Activated CD4-positive, alpha-beta memory T cell treated with anti-CD3 and anti-CD28 coated beads for 36 hours (primary cell): ENCODE results near the gene CPA5. TPM values are rescaled to one million over a fixed set of nuclear protein-coding genes. Genes with fewer than 3 reads are reported as not detected.
A peak's percentile ranks its signal among the peaks of the same experiment; 100 is the strongest.

Source experiments
- CTCF ChIA-PET: fragments of 350-600 bp; sonication (Branson Sonifier 250); formaldehyde crosslinking; loops from one replicate; lab custom pipeline; 2021; ENCODE audit warnings: antibody characterized with exemption, inconsistent platforms; lab: Charles Lee
- POLR2A ChIA-PET: fragments of 350-600 bp; sonication (Branson Sonifier 250); formaldehyde crosslinking; loops from one replicate; lab custom pipeline; 2021; ENCODE audit warnings: antibody characterized with exemption; lab: Charles Lee
- DNase-seq: peaks from one replicate; pipeline ENCODE4 v3.0.0-alpha.2; 2020
- H3K27ac Mint-ChIP-seq: one replicate; pipeline ENCODE4 v1.8.0; 2021; ENCODE audit warnings: mixed read lengths
- H3K27me3 Mint-ChIP-seq: one replicate; pipeline ENCODE4 v1.8.0; 2021; ENCODE audit warnings: mixed read lengths
- H3K36me3 Mint-ChIP-seq: one replicate; pipeline ENCODE4 v1.8.0; 2021; ENCODE audit warnings: mixed read lengths
- H3K4me1 Mint-ChIP-seq: one replicate; pipeline ENCODE4 v1.8.0; 2021; ENCODE audit warnings: low read depth, mixed read lengths
- H3K4me3 Mint-ChIP-seq: one replicate; pipeline ENCODE4 v1.8.0; 2021; ENCODE audit warnings: mild to moderate bottlenecking, mixed read lengths
- H3K9me3 Mint-ChIP-seq: one replicate; pipeline ENCODE4 v1.8.0; 2021; ENCODE audit warnings: mixed read lengths
- intact Hi-C: fragments of 100-400 bp; cut with micrococcal nuclease; formaldehyde crosslinking; loops from one replicate; pipeline ENCODE4 v1.15.1; 2023
- total RNA-seq, 2 experiments: library from RNA; stranded (reverse); gene quantifications; one replicate each; pipeline ENCODE4 v1.2.3, GENCODE V29; 2021

Gene CPA5
- total RNA-seq, 2 experiments from 2014 or later: 0.15 TPM; not detected in 1

GRCh38 chr7:130352194-130353074 is 7.8 kb downstream of the CPA5 start:
- H3K4me3 Mint-ChIP-seq: no peak overlapping the region
- ChIA-PET CTCF (interaction anchor here (0.6 kb wide), 1 partner anchor 131 kb away, joined by 4 read pairs; no protein-coding TSS in a partner anchor), POLR2A (interaction anchor here (0.6 kb wide), 1 partner anchor 1355 kb away, joined by 4 read pairs; no protein-coding TSS in a partner anchor)
- intact Hi-C loops: no loop called here
- H3K9me3 Mint-ChIP-seq: no peaks in the 10 kb centered on the region
- no peak for DNase-seq
- peaks cover 22% of the 10 kb centered on the region for H3K27me3 Mint-ChIP-seq
- H3K27ac Mint-ChIP-seq: no peak overlapping the region
- no peaks in the 10 kb centered on the region for H3K36me3 Mint-ChIP-seq
- peaks cover 22% of the 10 kb centered on the region for H3K4me1 Mint-ChIP-seq

- Mint-ChIP-seq H3K27me3 (peaks cover 22% of the 10 kb centered on the region), H3K36me3 (no peaks in the 10 kb centered on the region), H3K9me3 (peaks cover under 1% of the 10 kb centered on the region), H3K27ac (no peak overlapping the region), H3K4me3 (no peak overlapping the region), H3K4me1 (peaks cover 22% of the 10 kb centered on the region)
- ChIA-PET CTCF (no interaction called here), POLR2A (no interaction called here)
- intact Hi-C loops: no loop called here
- no peak for DNase-seq
These were observed 8.6 kb downstream of the CPA5 start for GRCh38 chr7:130353196-130353595.

- POLR2A ChIA-PET: no interaction called here
- intact Hi-C loops: no loop called here
- CTCF ChIA-PET: no interaction called here
- Mint-ChIP-seq H3K9me3 (peaks cover 22% of the 10 kb centered on the region), H3K27me3 (peaks cover 11% of the 10 kb centered on the region), H3K4me3 (no peak overlapping the region), H3K4me1 (peaks cover 6% of the 10 kb centered on the region), H3K27ac (no peak overlapping the region), H3K36me3 (peaks cover 5% of the 10 kb centered on the region)
- DNase-seq: no peak
These were observed 11.7 kb downstream of the CPA5 start for GRCh38 chr7:130356121-130356875.

- Mint-ChIP-seq H3K27me3 (peaks cover 9% of the 10 kb centered on the region), H3K4me3 (no peak overlapping the region), H3K27ac (no peak overlapping the region), H3K36me3 (peaks cover 5% of the 10 kb centered on the region), H3K9me3 (peaks cover 22% of the 10 kb centered on the region), H3K4me1 (peaks cover 3% of the 10 kb centered on the region)
- ChIA-PET CTCF (no interaction called here), POLR2A (no interaction called here)
- intact Hi-C loops: no loop called here
- peak; percentile 50 for DNase-seq
These were observed 12.4 kb downstream of the CPA5 start for GRCh38 chr7:130356876-130357611.

- H3K36me3 Mint-ChIP-seq: peaks cover 5% of the 10 kb centered on the region
- intact Hi-C loops: no loop called here
- no peak for DNase-seq
- H3K4me1 Mint-ChIP-seq: peaks cover 9% of the 10 kb centered on the region
- H3K27ac Mint-ChIP-seq: no peak overlapping the region
- peaks cover 22% of the 10 kb centered on the region for H3K9me3 Mint-ChIP-seq
- peaks cover 4% of the 10 kb centered on the region for H3K27me3 Mint-ChIP-seq
- CTCF ChIA-PET: no interaction called here
- POLR2A ChIA-PET: no interaction called here
- no peak overlapping the region for H3K4me3 Mint-ChIP-seq
These were observed 13.9 kb downstream of the CPA5 start for GRCh38 chr7:130358471-130358870.

GRCh38 chr7:130359276-130359857 is 14.8 kb downstream of the CPA5 start:
- H3K4me3 Mint-ChIP-seq: no peak overlapping the region
- ChIA-PET POLR2A (no interaction called here), CTCF (interaction anchor here (1.1 kb wide), 1 partner anchor 12 kb away, joined by 3 read pairs; no protein-coding TSS in a partner anchor)
- H3K9me3 Mint-ChIP-seq: peaks cover 22% of the 10 kb centered on the region
- DNase-seq: no peak
- peaks cover 2% of the 10 kb centered on the region for H3K27me3 Mint-ChIP-seq
- intact Hi-C loops: no loop called here
- H3K36me3 Mint-ChIP-seq: peaks cover 5% of the 10 kb centered on the region
- peaks cover 16% of the 10 kb centered on the region for H3K4me1 Mint-ChIP-seq
- H3K27ac Mint-ChIP-seq: no peak overlapping the region

- ChIA-PET CTCF (no interaction called here), POLR2A (no interaction called here)
- intact Hi-C loops: no loop called here
- H3K36me3 Mint-ChIP-seq: peaks cover 5% of the 10 kb centered on the region
- no peak overlapping the region for H3K27ac Mint-ChIP-seq
- H3K4me3 Mint-ChIP-seq: no peak overlapping the region
- peaks cover 22% of the 10 kb centered on the region for H3K9me3 Mint-ChIP-seq
- H3K4me1 Mint-ChIP-seq: peaks cover 20% of the 10 kb centered on the region
- no peak for DNase-seq
- H3K27me3 Mint-ChIP-seq: peaks cover 2% of the 10 kb centered on the region
These were observed 15.9 kb downstream of the CPA5 start for GRCh38 chr7:130360518-130360917.

- no peak overlapping the region for H3K27ac Mint-ChIP-seq
- intact Hi-C loops: loop anchor here (2.0 kb wide), 1 partner anchor 55 kb away; no protein-coding TSS in a partner anchor
- peaks cover 22% of the 10 kb centered on the region for H3K9me3 Mint-ChIP-seq
- peaks cover 2% of the 10 kb centered on the region for H3K27me3 Mint-ChIP-seq
- ChIA-PET POLR2A (no interaction called here), CTCF (no interaction called here)
- peaks cover 5% of the 10 kb centered on the region for H3K36me3 Mint-ChIP-seq
- no peak for DNase-seq
- peaks cover 20% of the 10 kb centered on the region for H3K4me1 Mint-ChIP-seq
- no peak overlapping the region for H3K4me3 Mint-ChIP-seq
These were observed 17.1 kb downstream of the CPA5 start for GRCh38 chr7:130361681-130362080.

GRCh38 chr7:130362251-130362816 is 17.7 kb downstream of the CPA5 start:
- Mint-ChIP-seq H3K27me3 (peaks cover 2% of the 10 kb centered on the region), H3K9me3 (peaks cover 22% of the 10 kb centered on the region), H3K27ac (no peak overlapping the region), H3K4me1 (peaks cover 21% of the 10 kb centered on the region), H3K4me3 (no peak overlapping the region), H3K36me3 (peaks cover 5% of the 10 kb centered on the region)
- intact Hi-C loops: loop anchor here (2.0 kb wide), 1 partner anchor 54 kb away; no protein-coding TSS in a partner anchor
- DNase-seq: no peak
- CTCF ChIA-PET: no interaction called here
- POLR2A ChIA-PET: no interaction called here

GRCh38 chr7:130363026-130363847 is 18.6 kb downstream of the CPA5 start:
- intact Hi-C loops: loop anchor here (1.0 to 2.0 kb wide), 3 partner anchors 54 to 183 kb away; no protein-coding TSS in a partner anchor
- peak; percentile 87 for DNase-seq
- Mint-ChIP-seq H3K9me3 (peaks cover 21% of the 10 kb centered on the region), H3K27ac (peak overlapping the region; percentile 70), H3K27me3 (peaks cover 2% of the 10 kb centered on the region), H3K36me3 (peaks cover 5% of the 10 kb centered on the region), H3K4me1 (peaks cover 22% of the 10 kb centered on the region), H3K4me3 (no peak overlapping the region)
- POLR2A ChIA-PET: no interaction called here
- CTCF ChIA-PET: interaction anchor here (0.6 kb wide), 1 partner anchor 21 kb away, joined by 3 read pairs; no protein-coding TSS in a partner anchor
